ENCODE measurements around the gene TOPORS. TPM values are rescaled to one million over a fixed set of nuclear protein-coding genes. Genes with fewer than 3 reads are reported as not detected.
"Not testable (repeated sequence)": the region's sequence is repeated elsewhere in the genome, so short reads cannot be mapped to it uniquely, and the experiment has no call there.

Gene TOPORS
- 10 to 100 TPM; 16.5 to 28.5 (median 25.5) TPM for total RNA-seq

GRCh38 chr9:32552172-32552872 lies at the start of gene TOPORS, which contains the start of gene SMIM27:
TOPORS (minus strand) TSS chr9:32552586; CDS start chr9:32552436, 150 bp downstream.
SMIM27 (plus strand) TSS chr9:32552327; CDS start chr9:32552435, 108 bp downstream.
- H3K36me3 ChIP-seq: peaks cover 0 to 6% of the 10 kb centered on the region in 2 donors
- H3K27ac ChIP-seq: peak within 1 kb of the TSS; percentile 91 to 97 (median 94)
- H3K27me3 ChIP-seq: no peaks in the 10 kb centered on the region
- TF ChIP-seq POLR2A (IDR thresholded peaks at IDR 0.05) (peak; percentile 45 to 46), POLR2AphosphoS5 (IDR thresholded peaks at IDR 0.05) (peak; percentile 73), EP300 (IDR thresholded peaks at IDR 0.05) (no peak)
- TF ChIP-seq, protein P1, sequence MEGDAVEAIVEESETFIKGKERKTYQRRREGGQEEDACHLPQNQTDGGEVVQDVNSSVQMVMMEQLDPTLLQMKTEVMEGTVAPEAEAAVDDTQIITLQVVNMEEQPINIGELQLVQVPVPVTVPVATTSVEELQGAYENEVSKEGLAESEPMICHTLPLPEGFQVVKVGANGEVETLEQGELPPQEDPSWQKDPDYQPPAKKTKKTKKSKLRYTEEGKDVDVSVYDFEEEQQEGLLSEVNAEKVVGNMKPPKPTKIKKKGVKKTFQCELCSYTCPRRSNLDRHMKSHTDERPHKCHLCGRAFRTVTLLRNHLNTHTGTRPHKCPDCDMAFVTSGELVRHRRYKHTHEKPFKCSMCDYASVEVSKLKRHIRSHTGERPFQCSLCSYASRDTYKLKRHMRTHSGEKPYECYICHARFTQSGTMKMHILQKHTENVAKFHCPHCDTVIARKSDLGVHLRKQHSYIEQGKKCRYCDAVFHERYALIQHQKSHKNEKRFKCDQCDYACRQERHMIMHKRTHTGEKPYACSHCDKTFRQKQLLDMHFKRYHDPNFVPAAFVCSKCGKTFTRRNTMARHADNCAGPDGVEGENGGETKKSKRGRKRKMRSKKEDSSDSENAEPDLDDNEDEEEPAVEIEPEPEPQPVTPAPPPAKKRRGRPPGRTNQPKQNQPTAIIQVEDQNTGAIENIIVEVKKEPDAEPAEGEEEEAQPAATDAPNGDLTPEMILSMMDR (IDR thresholded peaks at IDR 0.05): peak in 2 of 4 experiments; percentile 9 to 15
- H3K4me1 ChIP-seq: peaks cover 0 to 36% (median 22%) of the 10 kb centered on the region in 3 donors
- peak; percentile 93 for ATAC-seq
- 0% methylated on average over 7 to 31 of the region's 46 CpGs for WGBS, 2 donors (ENCODE audit: low coverage in 1 of 2)
- peak within 1 kb of the TSS; percentile 87 to 89 for H3K4me3 ChIP-seq
- H3K9me3 ChIP-seq: no peaks in the 10 kb centered on the region

- not testable (repeated sequence) for H3K9me3 ChIP-seq, H3K4me1 ChIP-seq, H3K27ac ChIP-seq, H3K36me3 ChIP-seq, H3K4me3 ChIP-seq, H3K27me3 ChIP-seq, ATAC-seq
- 66 to 86% methylated on average over 3 of the region's 3 CpGs for WGBS, 2 donors (ENCODE audit: low coverage in 1 of 2)
Measured at GRCh38 chr9:32599021-32599420, 46.6 kb upstream of the TOPORS start.

GRCh38 chr9:32596936-32597335 lies 44.5 kb upstream of the TOPORS start:
- Histone ChIP-seq H3K4me1 (no peaks in the 10 kb centered on the region), H3K36me3 (no peaks in the 10 kb centered on the region), H3K27ac (no peak overlapping the region), H3K9me3 (no peaks in the 10 kb centered on the region), H3K27me3 (no peaks in the 10 kb centered on the region), H3K4me3 (no peak overlapping the region)
- ATAC-seq: no peak
- TF ChIP-seq, protein P1 (IDR thresholded peaks at IDR 0.05): no peak
- TF ChIP-seq POLR2AphosphoS5 (IDR thresholded peaks at IDR 0.05) (no peak), POLR2A (IDR thresholded peaks at IDR 0.05) (no peak), EP300 (IDR thresholded peaks at IDR 0.05) (no peak)

- 63 to 65% methylated on average over 3 to 4 of the region's 4 CpGs for WGBS, 2 donors (ENCODE audit: low coverage in 1 of 2)
- ATAC-seq: no peak
- Histone ChIP-seq H3K27ac (no peak overlapping the region), H3K9me3 (no peaks in the 10 kb centered on the region), H3K4me1 (no peaks in the 10 kb centered on the region), H3K4me3 (no peak overlapping the region), H3K36me3 (no peaks in the 10 kb centered on the region), H3K27me3 (no peaks in the 10 kb centered on the region)
- TF ChIP-seq POLR2A (IDR thresholded peaks at IDR 0.05) (no peak), EP300 (IDR thresholded peaks at IDR 0.05) (no peak), POLR2AphosphoS5 (IDR thresholded peaks at IDR 0.05) (no peak)
- TF ChIP-seq, protein P1 (IDR thresholded peaks at IDR 0.05): no peak
Measured at GRCh38 chr9:32596096-32596865, 43.9 kb upstream of the TOPORS start.

DNA sequence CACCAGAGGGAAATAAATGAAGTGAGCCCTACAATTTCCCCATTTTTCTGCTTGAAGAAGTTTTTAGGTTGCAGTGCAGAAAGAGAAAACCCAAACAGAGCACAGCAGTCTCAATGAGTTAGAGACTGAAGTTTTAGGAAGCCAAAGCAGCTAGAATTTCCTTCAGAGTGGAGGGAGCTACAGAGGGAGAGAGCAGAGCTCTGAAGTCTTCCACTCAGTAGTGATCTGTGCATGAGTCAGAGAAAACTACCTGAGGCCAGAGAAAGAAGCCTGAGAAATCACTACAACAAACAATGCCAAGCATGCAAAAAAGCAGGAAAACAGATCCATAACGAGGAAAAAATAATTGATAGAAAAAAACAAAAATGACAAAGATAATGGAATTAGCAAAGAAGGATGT lies 38.5 kb upstream of the TOPORS start:
- H3K9me3 ChIP-seq: no peaks in the 10 kb centered on the region
- H3K4me1 ChIP-seq: no peaks in the 10 kb centered on the region
- no peaks in the 10 kb centered on the region for H3K36me3 ChIP-seq
- WGBS, 2 donors (ENCODE audit: low coverage in 1 of 2): 78 to 100% methylated on average over 1 of the region's 1 CpG
- TF ChIP-seq EP300 (IDR thresholded peaks at IDR 0.05): no peak
- no peak for TF ChIP-seq POLR2A (IDR thresholded peaks at IDR 0.05)
- TF ChIP-seq POLR2AphosphoS5 (IDR thresholded peaks at IDR 0.05): no peak
- TF ChIP-seq, protein P1 (IDR thresholded peaks at IDR 0.05): no peak
- H3K27me3 ChIP-seq: peaks cover 32% of the 10 kb centered on the region
- H3K4me3 ChIP-seq: no peak overlapping the region
- no peak for ATAC-seq
- no peak overlapping the region for H3K27ac ChIP-seq
